Measurements from ENCODE around the gene ELAPOR1.

GRCh38 chr1:109090196-109091077 is 23.5 kb upstream of the ELAPOR1 start, which contains the start of gene TMEM167B:
- TF ChIP-seq CTCF (IDR thresholded peaks at IDR 0.05; ENCODE audit: low read depth, low read length, missing input control) (no peak), TAF1 (conservative IDR thresholded peaks at IDR 0.05) (peak; percentile 42), ATF3 (IDR thresholded peaks at IDR 0.05) (no peak), REST (IDR thresholded peaks at IDR 0.05) (peak; percentile 62), NR2F2 (IDR thresholded peaks at IDR 0.05) (peak; percentile 41), RAD21 (IDR thresholded peaks at IDR 0.05) (peak; percentile 7 to 36), SP1 (IDR thresholded peaks at IDR 0.05) (peak; percentile 47), MAX (IDR thresholded peaks at IDR 0.05) (peak; percentile 48), JUND (IDR thresholded peaks at IDR 0.05) (peak in 1 of 2 donors; percentile 38), RXRA (IDR thresholded peaks at IDR 0.05) (peak; percentile 36 to 52), GABPA (IDR thresholded peaks at IDR 0.05 in 1 of 2, conservative IDR thresholded peaks at IDR 0.05 in 1 of 2) (peak in 1 of 2 donors; percentile 69), FOXA2 (IDR thresholded peaks at IDR 0.05) (peak; percentile 67), EGR1 (IDR thresholded peaks at IDR 0.05; ENCODE audit: low read depth in 2 of 2) (no peak)

Measured in liver (tissue), 3 donors.